ENCODE results near the gene WIZ. TPM values are rescaled to one million over a fixed set of nuclear protein-coding genes. Genes with fewer than 3 reads are reported as not detected.

WIZ gene
- total RNA-seq, 1 experiment from 2014 or later: 72.3 TPM

GRCh38 chr19:15372470-15372869 lies 77.3 kb downstream of the WIZ start:
- Histone ChIP-seq H3K9me3 (ENCODE audit: low read depth, low read length, poor library complexity, severe bottlenecking) (no peaks in the 10 kb centered on the region), H3K27ac (ENCODE audit: low read depth, low read length, poor library complexity, severe bottlenecking) (no peak overlapping the region), H3K4me3 (ENCODE audit: low read depth, low read length, poor library complexity, severe bottlenecking) (no peak overlapping the region), H3K36me3 (ENCODE audit: insufficient read depth, low read length, poor library complexity, severe bottlenecking) (peaks cover 54% of the 10 kb centered on the region), H3K27me3 (replicated peaks; ENCODE audit: insufficient read depth, low read depth, low read length, poor library complexity) (no peaks in the 10 kb centered on the region), H3K4me1 (ENCODE audit: insufficient read depth, low read length, poor library complexity, severe bottlenecking) (no peaks in the 10 kb centered on the region)
- ChIA-PET POLR2A (ENCODE audit: low non-redundant PET) (no interaction called here), CTCF (no interaction called here)
- intact Hi-C loops (cut with micrococcal nuclease; ENCODE audit: unreplicated experiment): no loop called here
- no peak for TF ChIP-seq EZH2 (IDR thresholded peaks at IDR 0.05; ENCODE audit: borderline replicate concordance, low read depth, low read length, poor library complexity, severe bottlenecking)
- TF ChIP-seq, protein P1, sequence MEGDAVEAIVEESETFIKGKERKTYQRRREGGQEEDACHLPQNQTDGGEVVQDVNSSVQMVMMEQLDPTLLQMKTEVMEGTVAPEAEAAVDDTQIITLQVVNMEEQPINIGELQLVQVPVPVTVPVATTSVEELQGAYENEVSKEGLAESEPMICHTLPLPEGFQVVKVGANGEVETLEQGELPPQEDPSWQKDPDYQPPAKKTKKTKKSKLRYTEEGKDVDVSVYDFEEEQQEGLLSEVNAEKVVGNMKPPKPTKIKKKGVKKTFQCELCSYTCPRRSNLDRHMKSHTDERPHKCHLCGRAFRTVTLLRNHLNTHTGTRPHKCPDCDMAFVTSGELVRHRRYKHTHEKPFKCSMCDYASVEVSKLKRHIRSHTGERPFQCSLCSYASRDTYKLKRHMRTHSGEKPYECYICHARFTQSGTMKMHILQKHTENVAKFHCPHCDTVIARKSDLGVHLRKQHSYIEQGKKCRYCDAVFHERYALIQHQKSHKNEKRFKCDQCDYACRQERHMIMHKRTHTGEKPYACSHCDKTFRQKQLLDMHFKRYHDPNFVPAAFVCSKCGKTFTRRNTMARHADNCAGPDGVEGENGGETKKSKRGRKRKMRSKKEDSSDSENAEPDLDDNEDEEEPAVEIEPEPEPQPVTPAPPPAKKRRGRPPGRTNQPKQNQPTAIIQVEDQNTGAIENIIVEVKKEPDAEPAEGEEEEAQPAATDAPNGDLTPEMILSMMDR (conservative IDR thresholded peaks at IDR 0.05; ENCODE audit: low read depth, low read length): no peak
- DNase-seq (ENCODE audit: low spot score): no peak
- no TSS peak for BruUV-seq (replicated peaks)

GRCh38 chr19:15371786-15372380 lies 77.9 kb downstream of the WIZ start:
- Histone ChIP-seq H3K4me1 (ENCODE audit: insufficient read depth, low read length, poor library complexity, severe bottlenecking) (no peaks in the 10 kb centered on the region), H3K4me3 (ENCODE audit: low read depth, low read length, poor library complexity, severe bottlenecking) (no peak overlapping the region), H3K36me3 (ENCODE audit: insufficient read depth, low read length, poor library complexity, severe bottlenecking) (peaks cover 58% of the 10 kb centered on the region), H3K27ac (ENCODE audit: low read depth, low read length, poor library complexity, severe bottlenecking) (no peak overlapping the region), H3K27me3 (replicated peaks; ENCODE audit: insufficient read depth, low read depth, low read length, poor library complexity) (no peaks in the 10 kb centered on the region), H3K9me3 (ENCODE audit: low read depth, low read length, poor library complexity, severe bottlenecking) (no peaks in the 10 kb centered on the region)
- DNase-seq (ENCODE audit: low spot score): no peak
- ChIA-PET POLR2A (ENCODE audit: low non-redundant PET) (no interaction called here), CTCF (interaction anchor here (0.5 kb wide), 1 partner anchor 151 kb away, joined by 4 read pairs; no protein-coding TSS in a partner anchor)
- intact Hi-C loops (cut with micrococcal nuclease; ENCODE audit: unreplicated experiment): no loop called here
- no peak for TF ChIP-seq EZH2 (IDR thresholded peaks at IDR 0.05; ENCODE audit: borderline replicate concordance, low read depth, low read length, poor library complexity, severe bottlenecking)
- TF ChIP-seq, protein P1 (conservative IDR thresholded peaks at IDR 0.05; ENCODE audit: low read depth, low read length): no peak
- BruUV-seq (replicated peaks): no TSS peak

DNA sequence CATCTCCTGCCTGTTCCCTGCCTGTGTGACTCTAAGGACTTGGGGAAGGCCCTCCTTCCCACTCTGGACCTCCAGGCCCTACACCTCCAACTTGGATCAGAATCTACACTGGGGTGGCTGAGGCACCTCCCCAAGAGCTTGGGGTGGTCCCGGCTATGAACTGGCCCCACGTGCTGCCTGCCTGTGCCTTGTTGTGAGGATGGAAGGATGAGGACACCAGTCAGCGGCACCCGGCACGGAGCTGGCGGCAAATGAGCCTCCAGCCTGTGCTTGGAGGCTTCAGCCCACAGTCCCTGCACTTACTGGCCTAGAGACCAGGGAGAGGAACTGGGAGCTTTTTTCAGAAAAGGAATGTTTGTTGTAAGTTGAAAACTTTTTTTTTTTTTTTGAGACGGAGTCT lies 78.6 kb downstream of the WIZ start:
- no peaks in the 10 kb centered on the region for H3K4me1 ChIP-seq (ENCODE audit: insufficient read depth, low read length, poor library complexity, severe bottlenecking)
- no peak for TF ChIP-seq EZH2 (IDR thresholded peaks at IDR 0.05; ENCODE audit: borderline replicate concordance, low read depth, low read length, poor library complexity, severe bottlenecking)
- TF ChIP-seq, protein P1 (conservative IDR thresholded peaks at IDR 0.05; ENCODE audit: low read depth, low read length): no peak
- BruUV-seq (replicated peaks): no TSS peak
- no peaks in the 10 kb centered on the region for H3K27me3 ChIP-seq (replicated peaks; ENCODE audit: insufficient read depth, low read depth, low read length, poor library complexity)
- H3K36me3 ChIP-seq (ENCODE audit: insufficient read depth, low read length, poor library complexity, severe bottlenecking): peaks cover 63% of the 10 kb centered on the region
- no peak overlapping the region for H3K27ac ChIP-seq (ENCODE audit: low read depth, low read length, poor library complexity, severe bottlenecking)
- ChIA-PET POLR2A (ENCODE audit: low non-redundant PET) (no interaction called here), CTCF (interaction anchor here (0.5 kb wide), 1 partner anchor 150 kb away, joined by 4 read pairs; no protein-coding TSS in a partner anchor)
- H3K9me3 ChIP-seq (ENCODE audit: low read depth, low read length, poor library complexity, severe bottlenecking): no peaks in the 10 kb centered on the region
- DNase-seq (ENCODE audit: low spot score): no peak
- intact Hi-C loops (cut with micrococcal nuclease; ENCODE audit: unreplicated experiment): no loop called here
- H3K4me3 ChIP-seq (ENCODE audit: low read depth, low read length, poor library complexity, severe bottlenecking): no peak overlapping the region

Small RNAs within 50 kb of the gene (microRNA-seq; reads per million reads assigned to microRNA genes)
- not detected for gene MIR1470

Other genes with a start within 250 kb of the WIZ start
- gene NOTCH3, start 249.0 kb downstream of the WIZ start, total RNA-seq (2021): 19.7 and 41.9 TPM in 2 replicates
- 0.73 and 1.2 TPM in 2 replicates for gene EPHX3, start 217.5 kb downstream of the WIZ start, total RNA-seq (2021)
- gene BRD4, start 117.4 kb downstream of the WIZ start, total RNA-seq (2021): 174 and 178 TPM in 2 replicates
- gene AKAP8, start 70.2 kb downstream of the WIZ start, total RNA-seq (2021): 46.8 and 48.4 TPM in 2 replicates
- 132 and 147 TPM in 2 replicates for gene AKAP8L, start 31.0 kb downstream of the WIZ start, total RNA-seq (2021)
- gene RASAL3, start 14.6 kb upstream of the WIZ start, total RNA-seq (2021): 1.1 TPM in 2 replicates
- gene PGLYRP2, start 29.5 kb upstream of the WIZ start, total RNA-seq (2021): 3.5 and 4.7 TPM in 2 replicates
- gene CYP4F22, start 58.6 kb upstream of the WIZ start, total RNA-seq (2021): 78.3 and 79.7 TPM in 2 replicates
- gene CYP4F8, start 165.3 kb upstream of the WIZ start, total RNA-seq (2021): not detected in 2 replicates
- gene CYP4F3, start 190.9 kb upstream of the WIZ start, total RNA-seq (2021): not detected in 2 replicates
- not detected in 2 replicates for gene CYP4F12, start 223.1 kb upstream of the WIZ start, total RNA-seq (2021)